A549 (cell line): Measurements from ENCODE around the gene KRT81.

Source experiments
- CTCF ChIP-seq: fragments of >200 bp; sonication (Bioruptor Twin); formaldehyde crosslinking; IDR thresholded peaks from 3 replicates; pipeline ENCODE4 v1.5.1; 2016
- FOSB ChIP-seq: fragments of 250-450 bp; sonication (Bioruptor Pico); IDR thresholded peaks from 2 replicates; pipeline ENCODE4 v1.5.0; 2020; ENCODE audit warnings: mild to moderate bottlenecking, moderate library complexity
- MAFK ChIP-seq: fragments of 450-650 bp; IDR thresholded peaks from 2 replicates; pipeline ENCODE4 v1.6.1; 2014; ENCODE audit not compliant: partially characterized antibody
- POLR2A ChIP-seq: IDR thresholded peaks from 2 replicates; pipeline ENCODE4 v1.6.1; 2012; ENCODE audit warnings: mild to moderate bottlenecking, low read length
- TF ChIP-seq, protein P1 (sequence below): fragments of 200-600 bp; sonication (generic); IDR thresholded peaks from 2 replicates; pipeline ENCODE4 v1.6.1; 2016; ENCODE audit warnings: antibody characterized with exemption, mild to moderate bottlenecking, moderate library complexity

DNA sequence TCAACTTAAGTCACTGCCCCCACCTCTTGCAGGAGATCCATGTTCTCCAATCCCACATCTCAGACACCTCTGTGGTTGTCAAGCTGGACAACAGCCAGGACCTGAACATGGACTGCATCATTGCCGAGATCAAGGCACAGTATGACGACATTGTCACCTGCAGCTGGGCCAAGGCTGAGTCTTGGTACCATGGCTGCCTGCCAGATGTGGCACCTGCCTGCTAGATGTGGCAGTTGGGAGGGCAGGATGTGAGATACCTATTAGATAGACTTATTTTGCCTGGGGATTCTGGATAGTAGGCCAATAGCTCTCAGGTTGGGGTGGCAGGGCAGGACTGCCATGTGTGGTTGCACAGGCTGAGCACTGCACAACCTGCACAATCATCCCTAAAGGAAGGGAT is 24.8 kb downstream of the KRT81 start:
- no peak for TF ChIP-seq MAFK
- TF ChIP-seq FOSB (CRISPR knock-in tag), result no peak
- TF ChIP-seq CTCF, result no peak
- no peak for TF ChIP-seq POLR2A
- TF ChIP-seq, protein P1, sequence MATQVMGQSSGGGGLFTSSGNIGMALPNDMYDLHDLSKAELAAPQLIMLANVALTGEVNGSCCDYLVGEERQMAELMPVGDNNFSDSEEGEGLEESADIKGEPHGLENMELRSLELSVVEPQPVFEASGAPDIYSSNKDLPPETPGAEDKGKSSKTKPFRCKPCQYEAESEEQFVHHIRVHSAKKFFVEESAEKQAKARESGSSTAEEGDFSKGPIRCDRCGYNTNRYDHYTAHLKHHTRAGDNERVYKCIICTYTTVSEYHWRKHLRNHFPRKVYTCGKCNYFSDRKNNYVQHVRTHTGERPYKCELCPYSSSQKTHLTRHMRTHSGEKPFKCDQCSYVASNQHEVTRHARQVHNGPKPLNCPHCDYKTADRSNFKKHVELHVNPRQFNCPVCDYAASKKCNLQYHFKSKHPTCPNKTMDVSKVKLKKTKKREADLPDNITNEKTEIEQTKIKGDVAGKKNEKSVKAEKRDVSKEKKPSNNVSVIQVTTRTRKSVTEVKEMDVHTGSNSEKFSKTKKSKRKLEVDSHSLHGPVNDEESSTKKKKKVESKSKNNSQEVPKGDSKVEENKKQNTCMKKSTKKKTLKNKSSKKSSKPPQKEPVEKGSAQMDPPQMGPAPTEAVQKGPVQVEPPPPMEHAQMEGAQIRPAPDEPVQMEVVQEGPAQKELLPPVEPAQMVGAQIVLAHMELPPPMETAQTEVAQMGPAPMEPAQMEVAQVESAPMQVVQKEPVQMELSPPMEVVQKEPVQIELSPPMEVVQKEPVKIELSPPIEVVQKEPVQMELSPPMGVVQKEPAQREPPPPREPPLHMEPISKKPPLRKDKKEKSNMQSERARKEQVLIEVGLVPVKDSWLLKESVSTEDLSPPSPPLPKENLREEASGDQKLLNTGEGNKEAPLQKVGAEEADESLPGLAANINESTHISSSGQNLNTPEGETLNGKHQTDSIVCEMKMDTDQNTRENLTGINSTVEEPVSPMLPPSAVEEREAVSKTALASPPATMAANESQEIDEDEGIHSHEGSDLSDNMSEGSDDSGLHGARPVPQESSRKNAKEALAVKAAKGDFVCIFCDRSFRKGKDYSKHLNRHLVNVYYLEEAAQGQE, result no peak
